H1 (cell line): ENCODE data around the gene EPHA4. TPM values are rescaled to one million over a fixed set of nuclear protein-coding genes. Genes with fewer than 3 reads are reported as not detected.

ENCODE experiments used
- CTCF ChIA-PET: fragments of 300-600 bp; sonication (Branson Sonifier 250); formaldehyde crosslinking; loops from one replicate; lab custom pipeline; 2021; ENCODE audit not compliant: partially characterized antibody; lab: Charles Lee
- POLR2A ChIA-PET: fragments of 300-600 bp; sonication (Branson Sonifier 250); formaldehyde crosslinking; loops from one replicate; lab custom pipeline; 2021; ENCODE audit warnings: inconsistent platforms; ENCODE audit not compliant: partially characterized antibody; lab: Charles Lee
- DNase-seq, 2 experiments: peaks; one replicate each; pipeline versions ENCODE4 v3.0.0 to v3.0.0-alpha.2; 2010 to 2022; ENCODE audit warnings: low spot score in 2 of 2, low read depth in 1 of 2, mixed read lengths in 1 of 2
- FAIRE-seq: peaks from 2 replicates; lab custom pipeline; 2011; peaks lifted over from hg19 to GRCh38; lab: Jason Lieb, UNC
- H2AFZ ChIP-seq: 2 replicates; pipeline ENCODE4 v1.8.1; 2012; ENCODE audit warnings: low read length, inconsistent platforms
- H2AK5ac ChIP-seq: 2 replicates; pipeline ENCODE4 v1.6.1; 2013; ENCODE audit warnings: low read depth, low read length
- H2BK120ac ChIP-seq: replicated peaks from 2 replicates; pipeline ENCODE3; 2013; ENCODE audit warnings: low read depth, low read length, inconsistent platforms
- H2BK12ac ChIP-seq: 2 replicates; pipeline ENCODE4 v1.6.1; 2013; ENCODE audit warnings: low read depth, low read length
- H2BK15ac ChIP-seq: 2 replicates; pipeline ENCODE4 v1.6.1; 2013; ENCODE audit warnings: low read length
- H2BK20ac ChIP-seq: 2 replicates; pipeline ENCODE4 v1.6.1; 2013; ENCODE audit warnings: low read length
- H2BK5ac ChIP-seq: 2 replicates; pipeline ENCODE4 v1.6.1; 2013; ENCODE audit warnings: low read depth, low read length
- H3K14ac ChIP-seq: 2 replicates; pipeline ENCODE4 v1.6.1; 2013; ENCODE audit warnings: inconsistent platforms; ENCODE audit not compliant: insufficient read length
- H3K18ac ChIP-seq: 2 replicates; pipeline ENCODE4 v1.6.1; 2013; ENCODE audit warnings: low read length; ENCODE audit errors: extremely low read depth
- H3K23ac ChIP-seq: 2 replicates; pipeline ENCODE4 v1.6.1; 2013; ENCODE audit warnings: inconsistent platforms; ENCODE audit not compliant: insufficient read length
- H3K23me2 ChIP-seq: 2 replicates; pipeline ENCODE4 v1.6.1; 2013; ENCODE audit warnings: low read depth, low read length
- H3K27ac ChIP-seq: 2 replicates; pipeline ENCODE4 v1.6.1; 2011; ENCODE audit warnings: low read depth, low read length, inconsistent platforms
- H3K27me3 ChIP-seq, 4 experiments: replicated peaks in 1 of 4; 1 replicate in 1 of 4; 2 replicates in 3 of 4; pipeline versions ENCODE4 v1.6.1 to v1.8.1; 2011 to 2013; ENCODE audit warnings: low read length in 3 of 4, mild to moderate bottlenecking in 3 of 4, inconsistent platforms in 2 of 4, mixed read lengths in 2 of 4, moderate library complexity in 1 of 4; ENCODE audit not compliant: control insufficient read depth in 3 of 4, insufficient read depth in 3 of 4; ENCODE audit errors: extremely low read depth in 1 of 4
- H3K36me3 ChIP-seq, 4 experiments: 2 replicates each; pipeline versions ENCODE4 v1.6.1 to v1.8.1; 2011 to 2013; ENCODE audit warnings: mild to moderate bottlenecking in 4 of 4, low read length in 3 of 4, moderate library complexity in 2 of 4, control low read depth in 1 of 4, inconsistent platforms in 1 of 4; ENCODE audit not compliant: insufficient read depth in 4 of 4, control insufficient read depth in 2 of 4
- H3K4ac ChIP-seq: replicated peaks from 2 replicates; pipeline ENCODE3; 2013; ENCODE audit warnings: low read length, low read depth, mixed read lengths, inconsistent platforms; ENCODE audit not compliant: insufficient read length
- H3K4me1 ChIP-seq, 4 experiments: replicated peaks in 1 of 4; 1 replicate in 1 of 4; 2 replicates in 3 of 4; pipeline versions ENCODE4 v1.6.1 to v1.8.1; 2011 to 2013; ENCODE audit warnings: low read length in 3 of 4, inconsistent platforms in 2 of 4, mixed read lengths in 1 of 4; ENCODE audit not compliant: insufficient read depth in 4 of 4, control insufficient read depth in 3 of 4
- H3K4me2 ChIP-seq, 2 experiments: 2 replicates each; pipeline versions ENCODE4 v1.6.1 to v1.8.1; 2011 to 2013; ENCODE audit warnings: low read depth in 2 of 2, low read length in 2 of 2, control low read depth in 1 of 2, inconsistent platforms in 1 of 2, mild to moderate bottlenecking in 1 of 2; ENCODE audit not compliant: insufficient read depth in 1 of 2
- H3K4me3 ChIP-seq, 4 experiments: fragments of 200-600, 300-600 bp in 1 of 4; sonication (generic), shearing (Covaris generic), sonication (Bioruptor Twin) in 1 of 4; 2 replicates each; pipeline versions ENCODE4 v1.5.1 to v1.8.1; 2011 to 2016; ENCODE audit warnings: low read length in 4 of 4, low read depth in 3 of 4, control low read depth in 2 of 4, inconsistent platforms in 2 of 4, mild to moderate bottlenecking in 2 of 4, mixed read lengths in 1 of 4, moderate library complexity in 1 of 4; ENCODE audit not compliant: insufficient read depth in 2 of 4; ENCODE audit errors: extremely low read depth in 1 of 4
- H3K56ac ChIP-seq: replicated peaks from 2 replicates; pipeline ENCODE3; 2013; ENCODE audit warnings: low read depth, mild to moderate bottlenecking, mixed read lengths, low read length, inconsistent platforms; ENCODE audit not compliant: insufficient read length
- H3K79me1 ChIP-seq: 2 replicates; pipeline ENCODE4 v1.6.1; 2013; ENCODE audit warnings: low read depth, low read length, control low read depth
- H3K79me2 ChIP-seq, 2 experiments: 2 replicates each; pipeline versions ENCODE4 v1.6.1 to v1.8.1; 2012 to 2013; ENCODE audit warnings: low read length in 2 of 2, mild to moderate bottlenecking in 2 of 2, inconsistent platforms in 1 of 2; ENCODE audit not compliant: insufficient read depth in 2 of 2, control insufficient read depth in 1 of 2
- H3K9ac ChIP-seq, 4 experiments: replicated peaks in 1 of 4; 1 replicate in 1 of 4; 2 replicates in 3 of 4; pipeline versions ENCODE4 v1.6.1 to v1.8.1; 2011 to 2013; ENCODE audit warnings: low read depth in 3 of 4, low read length in 3 of 4, control low read depth in 2 of 4, mild to moderate bottlenecking in 2 of 4, moderate library complexity in 2 of 4, inconsistent platforms in 1 of 4; ENCODE audit errors: extremely low read depth in 1 of 4
- H3K9me3 ChIP-seq, 2 experiments: 2 replicates each; pipeline versions ENCODE4 v1.6.1 to v1.8.1; 2012 to 2013; ENCODE audit warnings: mild to moderate bottlenecking in 2 of 2, moderate library complexity in 2 of 2, control low read depth in 1 of 2, inconsistent platforms in 1 of 2, low read depth in 1 of 2, low read length in 1 of 2, mixed read lengths in 1 of 2; ENCODE audit not compliant: insufficient read depth in 2 of 2
- H4K20me1 ChIP-seq, 2 experiments: replicated peaks in 1 of 2; 2 replicates each; pipeline versions ENCODE3 to v1.8.1; 2011 to 2013; ENCODE audit warnings: inconsistent platforms in 2 of 2, low read length in 2 of 2, mild to moderate bottlenecking in 1 of 2; ENCODE audit not compliant: insufficient read depth in 2 of 2, control insufficient read depth in 1 of 2
- H4K5ac ChIP-seq: 2 replicates; pipeline ENCODE4 v1.6.1; 2013; ENCODE audit warnings: low read length, low read depth, mixed read lengths, inconsistent platforms; ENCODE audit not compliant: insufficient read length
- H4K8ac ChIP-seq: 2 replicates; pipeline ENCODE4 v1.8.0; 2013; ENCODE audit warnings: mild to moderate bottlenecking, moderate library complexity, low read length, inconsistent platforms; ENCODE audit not compliant: insufficient read depth; ENCODE audit errors: extremely low read depth
- H4K91ac ChIP-seq: replicated peaks from 2 replicates; pipeline ENCODE3; 2013; ENCODE audit warnings: low read length, mixed read lengths, inconsistent platforms; ENCODE audit not compliant: insufficient read length
- ATF3 ChIP-seq: IDR thresholded peaks from 2 replicates; pipeline ENCODE4 v1.6.1; 2011; ENCODE audit warnings: low read depth, mild to moderate bottlenecking, low read length; ENCODE audit not compliant: insufficient read depth
- CHD2 ChIP-seq: IDR thresholded peaks from 2 replicates; pipeline ENCODE4 v1.6.1; 2012; ENCODE audit warnings: low read length, improper control_type of control experiment
- EGR1 ChIP-seq: IDR thresholded peaks from 2 replicates; pipeline ENCODE4 v1.6.1; 2011; ENCODE audit warnings: low read depth, low read length, borderline replicate concordance
- GABPA ChIP-seq: IDR thresholded peaks from 2 replicates; pipeline ENCODE4 v1.6.1; 2011; ENCODE audit warnings: mild to moderate bottlenecking, low read length, moderate library complexity, borderline replicate concordance; ENCODE audit not compliant: insufficient read depth
- GTF2F1 ChIP-seq: IDR thresholded peaks from 2 replicates; pipeline ENCODE4 v1.6.1; 2012; ENCODE audit warnings: low read depth, low read length, improper control_type of control experiment, borderline replicate concordance
- NANOG ChIP-seq: IDR thresholded peaks from 2 replicates; pipeline ENCODE4 v1.6.1; 2011; ENCODE audit warnings: low read length, low read depth, mild to moderate bottlenecking, inconsistent platforms; ENCODE audit not compliant: insufficient read depth, poor library complexity, severe bottlenecking
- POLR2A ChIP-seq, 2 experiments: IDR thresholded peaks; 1 replicate in 1 of 2; 2 replicates in 1 of 2; pipeline ENCODE4 v1.6.1; 2011; ENCODE audit warnings: low read depth in 2 of 2, low read length in 2 of 2, mild to moderate bottlenecking in 2 of 2; ENCODE audit errors: control extremely low read depth in 1 of 2
- RBBP5 ChIP-seq: IDR thresholded peaks from 2 replicates; pipeline ENCODE4 v1.7.1; 2012; ENCODE audit warnings: low read depth, mild to moderate bottlenecking, inconsistent platforms, low read length, moderate library complexity, borderline replicate concordance
- RNF2 ChIP-seq: fragments of 200-900, 300-1000 bp; sonication (generic); IDR thresholded peaks from 2 replicates; pipeline ENCODE4 v1.7.1; 2016; ENCODE audit warnings: borderline replicate concordance, low read depth, mild to moderate bottlenecking, antibody characterized with exemption, low read length; ENCODE audit not compliant: poor library complexity, severe bottlenecking; ENCODE audit errors: missing control alignments
- SIN3A ChIP-seq, 2 experiments: IDR thresholded peaks in 1 of 2; conservative IDR thresholded peaks in 1 of 2; 2 replicates each; pipeline ENCODE4 v1.6.1; 2011 to 2012; ENCODE audit warnings: low read length in 2 of 2, improper control_type of control experiment in 1 of 2, low read depth in 1 of 2, mild to moderate bottlenecking in 1 of 2
- SIX5 ChIP-seq: IDR thresholded peaks from 2 replicates; pipeline ENCODE4 v1.6.1; 2011; ENCODE audit warnings: mild to moderate bottlenecking, low read depth, low read length
- SRF ChIP-seq: IDR thresholded peaks from 2 replicates; pipeline ENCODE4 v1.6.1; 2011; ENCODE audit warnings: mild to moderate bottlenecking, low read depth, low read length, moderate library complexity
- ZNF274 ChIP-seq: IDR thresholded peaks from 2 replicates; pipeline ENCODE4 v1.7.0; 2012; ENCODE audit warnings: low read length, borderline replicate concordance; ENCODE audit errors: extremely low read depth
- WGBS, 2 experiments: shearing (Covaris generic) in 1 of 2; methylation state at CpG; one replicate each; pipeline versions ENCODE4 v1.1.6 to v1.1.7; 2013 to 2015; ENCODE audit warnings: low lambda C conversion rate in 2 of 2, mixed read lengths in 2 of 2, inconsistent platforms in 1 of 2, low coverage in 1 of 2, missing lambda C conversion rate in 1 of 2; ENCODE audit not compliant: insufficient replicate concordance in 2 of 2, insufficient coverage in 1 of 2, insufficient read length in 1 of 2; ENCODE audit errors: extremely low coverage in 1 of 2, missing lambda C conversion rate in 1 of 2; 5-methylcytosine and 5-hydroxymethylcytosine counted together
- polyA plus RNA-seq, 7 experiments: library from polyadenylated mRNA; depleted of rRNA in 3 of 7; stranded (reverse) in 5 of 7; unstranded in 2 of 7; fragments of >200 nt in 5 of 7; fragments of 200-250 nt in 2 of 7; gene quantifications; 1 replicate in 5 of 7; 2 replicates in 1 of 7; 4 replicates in 1 of 7; pipeline versions ENCODE4 v1.2.1 to v1.2.3, GENCODE V29; 2011 to 2013; ENCODE audit warnings: missing spikeins in 2 of 7, mixed read lengths in 2 of 7
- total RNA-seq: library from RNA; stranded (reverse); fragmentation: NEBNext Ultra II Directional; extraction: Animal tissue kit (Norgen Biotek cat#: 25700); gene quantifications from 2 replicates; pipeline ENCODE4 v1.2.1, GENCODE V29; 2021

EPHA4 gene
- total and polyA plus RNA-seq, 2 of the 8 experiments (the other 6 are each of a cell fraction or from before 2014, with no cell fraction given), result 4.3 to 5.7 TPM

GRCh38 chr2:221381928-221382488 is 190.1 kb downstream of the EPHA4 start:
- no peak overlapping the region for H2BK12ac ChIP-seq
- no peak overlapping the region for H3K56ac ChIP-seq
- H3K36me3 ChIP-seq, result no peaks in the 10 kb centered on the region
- H2BK20ac ChIP-seq, result no peak overlapping the region
- H2AK5ac ChIP-seq, result no peak overlapping the region
- no peak overlapping the region for H3K4me3 ChIP-seq
- no peak overlapping the region for H3K4ac ChIP-seq
- H2BK5ac ChIP-seq, result no peak overlapping the region
- H4K8ac ChIP-seq, result no peak overlapping the region
- no peak overlapping the region for H3K18ac ChIP-seq
- H2AFZ ChIP-seq, result no peak overlapping the region
- H3K23ac ChIP-seq, result no peak overlapping the region
- no peak overlapping the region for H3K27ac ChIP-seq
- no peaks in the 10 kb centered on the region for H3K27me3 ChIP-seq
- H2BK120ac ChIP-seq, result no peak overlapping the region
- H3K79me2 ChIP-seq, result no peaks in the 10 kb centered on the region
- no peak overlapping the region for H4K91ac ChIP-seq
- H3K79me1 ChIP-seq, result no peaks in the 10 kb centered on the region
- no peak overlapping the region for H3K14ac ChIP-seq
- no peak for FAIRE-seq
- ChIA-PET CTCF (no interaction called here), POLR2A (no interaction called here)
- H3K4me2 ChIP-seq, result no peak overlapping the region
- H4K5ac ChIP-seq, result no peak overlapping the region
- no peaks in the 10 kb centered on the region for H4K20me1 ChIP-seq
- no peaks in the 10 kb centered on the region for H3K23me2 ChIP-seq
- DNase-seq, result no peak
- no peak overlapping the region for H2BK15ac ChIP-seq
- no peak overlapping the region for H3K9ac ChIP-seq
- 79% methylated on average over 1 of the region's 1 CpG; no CpG with 5 or more reads in 1 of the 2 experiments for WGBS, 2 experiments
- no peaks in the 10 kb centered on the region for H3K9me3 ChIP-seq
- H3K4me1 ChIP-seq, result peaks cover 0 to 2% (median 0%) of the 10 kb centered on the region in 4 experiments; a peak in 1 of 7 replicates
- TF ChIP-seq SIX5 (no peak), NANOG (no peak), GTF2F1 (no peak), ZNF274 (no peak), EGR1 (no peak), ATF3 (no peak), SRF (no peak), SIN3A (conservative IDR thresholded peaks at IDR 0.05 in 1 of 2, IDR thresholded peaks at IDR 0.05 in 1 of 2; ENCODE audit: low read depth in 1 of 2, low read length in 2 of 2) (no peak), RNF2 (no peak), RBBP5 (no peak), POLR2A (IDR thresholded peaks at IDR 0.05; ENCODE audit: control extremely low read depth in 1 of 2, low read depth in 2 of 2, low read length in 2 of 2) (no peak), CHD2 (no peak), GABPA (no peak)
